RWPE2 (cell line): ENCODE data around the gene ELFN2.
A peak's percentile ranks its signal among the peaks of the same experiment; 100 is the strongest.

Source experiments
- ATAC-seq: fragments of 200-7000 bp; cut with Tn5 transposase; 3 replicates; pipeline ENCODE4 v1.9.1; 2021; ENCODE audit warnings: low read depth
- DNase-seq: peaks from one replicate; pipeline ENCODE4 v3.0.0-alpha.2; 2020; ENCODE audit warnings: low spot score
- H3K27ac ChIP-seq: fragments of 450-650 bp; 2 replicates; pipeline ENCODE4 v1.5.1; 2017; ENCODE audit warnings: mild to moderate bottlenecking; ENCODE audit not compliant: poor library complexity, severe bottlenecking
- H3K27me3 ChIP-seq: fragments of 250-450 bp; sonication (Bioruptor Pico); 2 replicates; pipeline ENCODE4 v1.5.1; 2021; ENCODE audit warnings: mild to moderate bottlenecking, moderate library complexity; ENCODE audit not compliant: insufficient read depth, poor library complexity, severe bottlenecking
- H3K36me3 ChIP-seq: fragments of 250-450 bp; sonication (Bioruptor Pico); 2 replicates; pipeline ENCODE4 v1.5.1; 2020; ENCODE audit warnings: low read depth, mild to moderate bottlenecking, moderate library complexity
- H3K4me1 ChIP-seq: fragments of 250-450 bp; sonication (Bioruptor Pico); 2 replicates; pipeline ENCODE4 v1.5.1; 2021; ENCODE audit warnings: mild to moderate bottlenecking, moderate library complexity; ENCODE audit not compliant: insufficient read depth, poor library complexity, severe bottlenecking
- H3K4me3 ChIP-seq: fragments of 250-450 bp; sonication (Bioruptor Pico); 2 replicates; pipeline ENCODE4 v1.5.1; 2021; ENCODE audit warnings: mild to moderate bottlenecking, moderate library complexity; ENCODE audit not compliant: severe bottlenecking
- H3K9me3 ChIP-seq: fragments of 250-450 bp; sonication (Bioruptor Pico); 2 replicates; pipeline ENCODE4 v1.5.1; 2021; ENCODE audit warnings: mild to moderate bottlenecking, moderate library complexity; ENCODE audit not compliant: severe bottlenecking
- CTCF ChIP-seq: fragments of 450-650 bp; IDR thresholded peaks from one replicate; pipeline ENCODE4 v1.5.1; 2017; ENCODE audit warnings: mild to moderate bottlenecking, moderate library complexity; ENCODE audit not compliant: poor library complexity, severe bottlenecking

The ELFN2 gene

GRCh38 chr22:37326726-37327125 lies 100.6 kb downstream of the ELFN2 start:
- DNase-seq (no peak), ATAC-seq (no peak)
- Histone ChIP-seq H3K27me3 (no peaks in the 10 kb centered on the region), H3K9me3 (peaks cover 6% of the 10 kb centered on the region), H3K36me3 (no peaks in the 10 kb centered on the region), H3K4me3 (no peak overlapping the region), H3K27ac (peak overlapping the region; percentile 97), H3K4me1 (peaks cover 40% of the 10 kb centered on the region)
- no peak for TF ChIP-seq CTCF

GRCh38 chr22:37325039-37325395 lies 102.3 kb downstream of the ELFN2 start:
- no peak for TF ChIP-seq CTCF
- ATAC-seq (no peak), DNase-seq (no peak)
- Histone ChIP-seq H3K27me3 (no peaks in the 10 kb centered on the region), H3K27ac (no peak overlapping the region), H3K4me1 (peaks cover 28% of the 10 kb centered on the region), H3K9me3 (peaks cover 6% of the 10 kb centered on the region), H3K36me3 (no peaks in the 10 kb centered on the region), H3K4me3 (no peak overlapping the region)

DNA sequence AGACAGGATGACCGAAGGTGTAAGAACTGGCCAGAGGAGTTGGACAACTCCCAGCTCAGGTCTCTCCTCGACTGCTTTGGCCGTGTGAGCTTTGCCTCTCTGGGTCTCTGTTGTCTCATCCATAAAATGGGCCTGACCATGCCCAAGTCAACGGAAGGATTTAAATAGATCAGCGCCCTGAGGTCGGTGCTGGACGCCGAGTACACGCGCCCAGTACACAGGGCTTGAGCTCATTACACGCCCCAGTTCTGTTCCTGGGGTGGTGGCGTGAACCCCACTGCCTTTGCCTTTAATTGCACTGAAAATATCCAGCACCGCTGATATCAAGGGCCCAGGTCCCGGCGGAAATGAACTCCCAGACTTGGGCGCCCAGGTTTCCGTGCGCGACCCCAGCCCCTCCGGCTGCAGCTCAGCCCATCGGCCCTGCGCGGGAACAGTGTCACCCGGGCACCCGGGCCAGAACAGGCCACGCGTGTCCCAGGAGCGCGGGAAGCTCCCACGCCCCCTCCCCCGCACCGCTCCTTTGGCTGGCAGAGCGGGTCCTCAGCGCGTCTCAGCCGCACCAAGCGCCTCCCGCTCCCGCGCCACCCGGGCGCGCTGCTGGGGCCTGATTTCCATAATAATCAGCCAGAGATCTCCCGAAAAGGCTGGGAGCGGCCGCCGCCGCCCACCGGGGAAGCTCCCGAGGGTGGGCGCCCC lies 102.8 kb downstream of the ELFN2 start:
- DNase-seq (no peak), ATAC-seq (no peak)
- no peaks in the 10 kb centered on the region for H3K36me3 ChIP-seq
- no peak for TF ChIP-seq CTCF
- H3K9me3 ChIP-seq, result peaks cover 6% of the 10 kb centered on the region
- no peaks in the 10 kb centered on the region for H3K27me3 ChIP-seq
- peak overlapping the region; percentile 45 for H3K27ac ChIP-seq
- H3K4me1 ChIP-seq, result peaks cover 25% of the 10 kb centered on the region
- no peak overlapping the region for H3K4me3 ChIP-seq

DNA sequence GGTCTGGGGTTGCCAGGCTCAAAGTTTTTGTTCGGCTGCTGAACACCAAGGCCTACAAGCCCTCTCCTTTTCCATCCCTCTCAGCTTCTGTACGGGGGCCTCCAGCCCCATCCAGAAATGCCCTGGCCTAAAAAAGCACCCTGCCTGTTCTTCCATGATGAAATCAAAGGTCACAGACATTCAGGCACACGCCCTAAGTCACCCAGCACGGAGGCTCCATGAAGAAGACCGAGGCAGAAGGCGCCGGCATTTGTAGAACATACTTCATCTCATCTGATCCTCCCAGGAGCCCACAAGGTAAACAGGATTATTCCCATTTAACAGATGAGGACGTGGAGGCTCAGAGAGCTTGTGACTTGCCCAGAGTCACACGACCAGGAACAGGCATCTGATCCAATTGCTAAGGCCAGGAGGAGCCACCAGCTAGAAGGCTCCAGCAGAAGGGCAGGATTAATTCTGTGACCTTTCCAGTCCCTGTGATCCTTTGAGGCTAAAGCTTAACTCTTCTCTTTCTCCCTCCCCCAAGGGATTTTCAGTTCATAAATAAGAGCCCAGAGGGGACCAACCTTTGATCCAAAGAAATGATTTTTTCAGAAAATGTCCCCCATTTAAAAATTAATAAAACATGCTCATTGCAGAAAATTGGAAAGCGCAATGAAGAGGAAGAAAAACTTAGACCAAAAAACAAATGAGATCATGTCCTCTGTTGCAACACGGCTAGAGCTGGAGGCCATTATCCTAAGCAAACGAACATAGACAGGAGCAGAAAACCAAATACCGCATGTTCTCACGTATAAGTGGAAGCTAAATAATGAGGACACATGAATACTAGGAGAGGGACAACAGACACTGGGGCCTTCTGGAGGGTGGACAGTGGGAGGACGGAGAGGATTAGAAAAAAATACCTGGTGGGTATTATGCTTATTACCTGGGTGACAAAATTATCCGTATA lies 106.3 kb downstream of the ELFN2 start:
- no peaks in the 10 kb centered on the region for H3K9me3 ChIP-seq
- TF ChIP-seq CTCF, result no peak
- no peaks in the 10 kb centered on the region for H3K27me3 ChIP-seq
- DNase-seq (no peak), ATAC-seq (no peak)
- H3K4me1 ChIP-seq, result peaks cover 8% of the 10 kb centered on the region
- no peak overlapping the region for H3K4me3 ChIP-seq
- H3K36me3 ChIP-seq, result no peaks in the 10 kb centered on the region
- H3K27ac ChIP-seq, result no peak overlapping the region
